ENCODE results near the gene CTIF. TPM values are rescaled to one million over a fixed set of nuclear protein-coding genes. Genes with fewer than 3 reads are reported as not detected.

The CTIF gene
- total RNA-seq, 4 donors from 2014 or later = 16.6 to 116 (median 34.5) TPM

GRCh38 chr18:48839819-48840490 is 301.1 kb downstream of the CTIF start:
- Histone ChIP-seq H3K27ac (peak overlapping the region in 3 of 4 donors; percentile 25 to 74 (median 37)), H3K4me1 (peaks cover 0 to 23% (median 16%) of the 10 kb centered on the region in 4 donors)

GRCh38 chr18:48840491-48840877 is 301.7 kb downstream of the CTIF start:
- H3K4me1 ChIP-seq = peaks cover 0 to 23% (median 14%) of the 10 kb centered on the region in 4 donors
- H3K4me3 ChIP-seq = no peak overlapping the region
- no peaks in the 10 kb centered on the region for H3K9me3 ChIP-seq
- DNase-seq = no peak
- peak overlapping the region in 2 of 4 donors; percentile 70 to 74 for H3K27ac ChIP-seq
- no peaks in the 10 kb centered on the region for H3K36me3 ChIP-seq
- TF ChIP-seq CTCF (IDR thresholded peaks at IDR 0.05) (no peak), POLR2A (IDR thresholded peaks at IDR 0.05) (no peak)
- no peaks in the 10 kb centered on the region for H3K27me3 ChIP-seq

More at GRCh38 chr18:48839819-48840490, 301.1 kb downstream of the CTIF start:
- no peaks in the 10 kb centered on the region for H3K36me3 ChIP-seq
- DNase-seq = no peak
- no peak for TF ChIP-seq POLR2A (IDR thresholded peaks at IDR 0.05)
- no peak for TF ChIP-seq CTCF (IDR thresholded peaks at IDR 0.05)
- H3K27me3 ChIP-seq = no peaks in the 10 kb centered on the region
- no peak overlapping the region for H3K4me3 ChIP-seq
- H3K9me3 ChIP-seq = no peaks in the 10 kb centered on the region

GRCh38 chr18:48841381-48842258 is 302.8 kb downstream of the CTIF start:
- Histone ChIP-seq H3K4me1 (peaks cover 0 to 23% (median 14%) of the 10 kb centered on the region in 4 donors), H3K36me3 (no peaks in the 10 kb centered on the region), H3K4me3 (no peak overlapping the region), H3K27me3 (no peaks in the 10 kb centered on the region), H3K27ac (peak overlapping the region; percentile 66 to 74 (median 71)), H3K9me3 (no peaks in the 10 kb centered on the region)
- peak in 1 of 3 donors; percentile 46 for DNase-seq
- no peak for TF ChIP-seq CTCF (IDR thresholded peaks at IDR 0.05)
- no peak for TF ChIP-seq POLR2A (IDR thresholded peaks at IDR 0.05)

- Histone ChIP-seq H3K27me3 (no peaks in the 10 kb centered on the region), H3K4me1 (peaks cover 0 to 23% (median 14%) of the 10 kb centered on the region in 4 donors), H3K9me3 (no peaks in the 10 kb centered on the region), H3K36me3 (no peaks in the 10 kb centered on the region), H3K4me3 (no peak overlapping the region), H3K27ac (peak overlapping the region; percentile 66 to 81 (median 72))
- DNase-seq = peak; percentile 52 to 78 (median 62)
- no peak for TF ChIP-seq CTCF (IDR thresholded peaks at IDR 0.05)
- no peak for TF ChIP-seq POLR2A (IDR thresholded peaks at IDR 0.05)
Measured at GRCh38 chr18:48842259-48843061, 303.6 kb downstream of the CTIF start.

- no peak overlapping the region for H3K4me3 ChIP-seq
Measured at GRCh38 chr18:48843162-48843561, 304.3 kb downstream of the CTIF start.

More at GRCh38 chr18:48843162-48843561, 304.3 kb downstream of the CTIF start:
- TF ChIP-seq POLR2A (IDR thresholded peaks at IDR 0.05) (no peak), CTCF (IDR thresholded peaks at IDR 0.05) (no peak)
- H3K27ac ChIP-seq = peak overlapping the region; percentile 23 to 81 (median 72)
- peak in 1 of 3 donors; percentile 46 for DNase-seq
- no peaks in the 10 kb centered on the region for H3K27me3 ChIP-seq
- peaks cover 0 to 23% (median 14%) of the 10 kb centered on the region in 4 donors for H3K4me1 ChIP-seq
- H3K9me3 ChIP-seq = no peaks in the 10 kb centered on the region
- H3K36me3 ChIP-seq = no peaks in the 10 kb centered on the region
